ENCODE results near the gene SGK2. TPM values are rescaled to one million over a fixed set of nuclear protein-coding genes. Genes with fewer than 3 reads are reported as not detected.

SGK2 gene
- total and polyA plus RNA-seq, 2 of the 13 experiments (the other 11 are each of a cell fraction or from before 2014, with no cell fraction given), result 6.2 to 29.4 TPM

GRCh38 chr20:43537921-43538877 lies 20.6 kb upstream of the SGK2 start (continued):
- TF ChIP-seq ZNF362 (CRISPR knock-in tag; IDR thresholded peaks at IDR 0.05; ENCODE audit: borderline replicate concordance) (peak; percentile 54; the same call in 1 of the 2 replicates), PPARG (CRISPR knock-in tag; conservative IDR thresholded peaks at IDR 0.05) (peak; percentile 45; the same call in 1 of the 2 replicates), ZNF672 (CRISPR knock-in tag; IDR thresholded peaks at IDR 0.05) (no peak), ZNF782 (CRISPR knock-in tag; IDR thresholded peaks at IDR 0.05; ENCODE audit: borderline replicate concordance) (0 out of 2 replicates have a peak, but pooled peaks have one; percentile 47), MYC (CRISPR knock-in tag; IDR thresholded peaks at IDR 0.05; ENCODE audit: borderline replicate concordance) (no peak), SSRP1 (CRISPR knock-in tag; IDR thresholded peaks at IDR 0.05) (peak; percentile 52; the same call in 1 of the 2 replicates), ZNF567 (CRISPR knock-in tag; IDR thresholded peaks at IDR 0.05; ENCODE audit: borderline replicate concordance) (peak; percentile 82), REPIN1 (CRISPR knock-in tag; IDR thresholded peaks at IDR 0.05; ENCODE audit: borderline replicate concordance, low read depth) (0 out of 2 replicates have a peak, but pooled peaks have one; percentile 57), CEBPG (CRISPR knock-in tag; IDR thresholded peaks at IDR 0.05) (0 out of 2 replicates have a peak, but pooled peaks have one; percentile 35), MIXL1 (CRISPR knock-in tag; IDR thresholded peaks at IDR 0.05) (0 out of 2 replicates have a peak, but pooled peaks have one; percentile 66), ZFX (CRISPR knock-in tag; IDR thresholded peaks at IDR 0.05; ENCODE audit: low read depth) (peak; percentile 30; the same call in 1 of the 2 replicates), XRCC5 (optimal IDR thresholded peaks at IDR 0.05; ENCODE audit: low read length) (peak; percentile 92), PRMT3 (CRISPR knock-in tag; IDR thresholded peaks at IDR 0.05; ENCODE audit: borderline replicate concordance, low read depth) (no peak), HMGXB3 (CRISPR knock-in tag; IDR thresholded peaks at IDR 0.05; ENCODE audit: borderline replicate concordance) (peak; percentile 59; the same call in 1 of the 2 replicates), ZBTB7A (CRISPR knock-in tag; IDR thresholded peaks at IDR 0.05) (0 out of 2 replicates have a peak, but pooled peaks have one; percentile 49), ZNF572 (CRISPR knock-in tag; IDR thresholded peaks at IDR 0.05) (no peak)
- TF ChIP-seq, protein P1, sequence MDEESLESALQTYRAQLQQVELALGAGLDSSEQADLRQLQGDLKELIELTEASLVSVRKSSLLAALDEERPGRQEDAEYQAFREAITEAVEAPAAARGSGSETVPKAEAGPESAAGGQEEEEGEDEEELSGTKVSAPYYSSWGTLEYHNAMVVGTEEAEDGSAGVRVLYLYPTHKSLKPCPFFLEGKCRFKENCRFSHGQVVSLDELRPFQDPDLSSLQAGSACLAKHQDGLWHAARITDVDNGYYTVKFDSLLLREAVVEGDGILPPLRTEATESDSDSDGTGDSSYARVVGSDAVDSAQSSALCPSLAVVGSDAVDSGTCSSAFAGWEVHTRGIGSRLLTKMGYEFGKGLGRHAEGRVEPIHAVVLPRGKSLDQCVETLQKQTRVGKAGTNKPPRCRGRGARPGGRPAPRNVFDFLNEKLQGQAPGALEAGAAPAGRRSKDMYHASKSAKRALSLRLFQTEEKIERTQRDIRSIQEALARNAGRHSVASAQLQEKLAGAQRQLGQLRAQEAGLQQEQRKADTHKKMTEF (CRISPR knock-in tag; IDR thresholded peaks at IDR 0.05), result 0 out of 2 replicates have a peak, but pooled peaks have one; percentile 14
- TF ChIP-seq, protein P2, sequence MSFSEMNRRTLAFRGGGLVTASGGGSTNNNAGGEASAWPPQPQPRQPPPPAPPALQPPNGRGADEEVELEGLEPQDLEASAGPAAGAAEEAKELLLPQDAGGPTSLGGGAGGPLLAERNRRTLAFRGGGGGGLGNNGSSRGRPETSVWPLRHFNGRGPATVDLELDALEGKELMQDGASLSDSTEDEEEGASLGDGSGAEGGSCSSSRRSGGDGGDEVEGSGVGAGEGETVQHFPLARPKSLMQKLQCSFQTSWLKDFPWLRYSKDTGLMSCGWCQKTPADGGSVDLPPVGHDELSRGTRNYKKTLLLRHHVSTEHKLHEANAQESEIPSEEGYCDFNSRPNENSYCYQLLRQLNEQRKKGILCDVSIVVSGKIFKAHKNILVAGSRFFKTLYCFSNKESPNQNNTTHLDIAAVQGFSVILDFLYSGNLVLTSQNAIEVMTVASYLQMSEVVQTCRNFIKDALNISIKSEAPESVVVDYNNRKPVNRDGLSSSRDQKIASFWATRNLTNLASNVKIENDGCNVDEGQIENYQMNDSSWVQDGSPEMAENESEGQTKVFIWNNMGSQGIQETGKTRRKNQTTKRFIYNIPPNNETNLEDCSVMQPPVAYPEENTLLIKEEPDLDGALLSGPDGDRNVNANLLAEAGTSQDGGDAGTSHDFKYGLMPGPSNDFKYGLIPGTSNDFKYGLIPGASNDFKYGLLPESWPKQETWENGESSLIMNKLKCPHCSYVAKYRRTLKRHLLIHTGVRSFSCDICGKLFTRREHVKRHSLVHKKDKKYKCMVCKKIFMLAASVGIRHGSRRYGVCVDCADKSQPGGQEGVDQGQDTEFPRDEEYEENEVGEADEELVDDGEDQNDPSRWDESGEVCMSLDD (CRISPR knock-in tag; IDR thresholded peaks at IDR 0.05; ENCODE audit: borderline replicate concordance), result no peak

Data from HepG2 (cell line).